ENCODE measurements around the gene HIF1AN. TPM values are rescaled to one million over a fixed set of nuclear protein-coding genes. Genes with fewer than 3 reads are reported as not detected.

The HIF1AN gene
- total RNA-seq, 1 donor from 2014 or later = 53.4 TPM

DNA sequence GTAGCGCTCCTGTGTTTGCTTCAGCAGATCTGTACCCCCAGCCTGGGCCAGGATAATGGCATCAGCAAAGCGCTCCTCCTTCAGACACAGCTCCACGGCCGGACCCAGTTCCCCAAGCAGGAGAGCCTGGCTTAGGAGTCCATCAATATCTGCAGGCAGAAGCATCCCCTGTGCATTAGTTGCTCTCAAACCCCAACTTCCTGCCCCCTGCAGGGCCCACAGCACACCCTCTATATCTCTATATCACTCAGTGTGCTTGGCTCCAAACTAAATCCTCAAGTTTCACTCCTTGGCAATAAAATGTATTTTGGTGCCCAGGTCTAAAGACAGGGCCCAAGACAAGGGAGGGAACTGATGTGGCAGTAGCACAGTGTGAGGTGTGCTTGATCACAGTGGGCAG lies 37.7 kb upstream of the HIF1AN start:
- TF ChIP-seq, protein P1, sequence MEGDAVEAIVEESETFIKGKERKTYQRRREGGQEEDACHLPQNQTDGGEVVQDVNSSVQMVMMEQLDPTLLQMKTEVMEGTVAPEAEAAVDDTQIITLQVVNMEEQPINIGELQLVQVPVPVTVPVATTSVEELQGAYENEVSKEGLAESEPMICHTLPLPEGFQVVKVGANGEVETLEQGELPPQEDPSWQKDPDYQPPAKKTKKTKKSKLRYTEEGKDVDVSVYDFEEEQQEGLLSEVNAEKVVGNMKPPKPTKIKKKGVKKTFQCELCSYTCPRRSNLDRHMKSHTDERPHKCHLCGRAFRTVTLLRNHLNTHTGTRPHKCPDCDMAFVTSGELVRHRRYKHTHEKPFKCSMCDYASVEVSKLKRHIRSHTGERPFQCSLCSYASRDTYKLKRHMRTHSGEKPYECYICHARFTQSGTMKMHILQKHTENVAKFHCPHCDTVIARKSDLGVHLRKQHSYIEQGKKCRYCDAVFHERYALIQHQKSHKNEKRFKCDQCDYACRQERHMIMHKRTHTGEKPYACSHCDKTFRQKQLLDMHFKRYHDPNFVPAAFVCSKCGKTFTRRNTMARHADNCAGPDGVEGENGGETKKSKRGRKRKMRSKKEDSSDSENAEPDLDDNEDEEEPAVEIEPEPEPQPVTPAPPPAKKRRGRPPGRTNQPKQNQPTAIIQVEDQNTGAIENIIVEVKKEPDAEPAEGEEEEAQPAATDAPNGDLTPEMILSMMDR (IDR thresholded peaks at IDR 0.05; ENCODE audit: borderline replicate concordance) = no peak
- intact Hi-C loops (cut with micrococcal nuclease) = no loop called here
- Histone ChIP-seq H3K9me3 (replicated peaks) (no peaks in the 10 kb centered on the region), H3K27ac (replicated peaks) (no peak overlapping the region), H3K36me3 (peaks cover 95% of the 10 kb centered on the region), H3K4me3 (no peak overlapping the region), H3K27me3 (ENCODE audit: low read depth) (no peaks in the 10 kb centered on the region), H3K4me1 (no peaks in the 10 kb centered on the region)
- DNase-seq = no peak

DNA sequence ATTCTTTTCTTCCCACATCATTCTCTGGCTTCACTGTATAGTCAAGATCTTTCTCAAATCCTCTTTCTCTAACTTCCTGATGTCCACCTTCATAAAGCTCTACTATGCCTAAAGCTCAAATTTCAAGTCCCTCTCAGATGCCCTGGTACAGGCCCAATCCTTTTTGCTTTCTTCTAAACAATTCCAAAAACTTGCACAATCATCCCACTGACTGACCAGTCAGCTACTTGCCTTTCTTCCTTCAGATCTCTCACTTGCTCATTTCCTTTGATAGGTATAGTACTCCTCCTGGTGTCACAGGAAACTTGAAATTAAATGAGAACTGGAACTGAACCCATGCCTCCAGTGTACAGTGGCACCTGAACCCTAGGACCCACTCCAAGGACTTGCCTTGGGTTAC lies 34.3 kb upstream of the HIF1AN start:
- Histone ChIP-seq H3K27me3 (ENCODE audit: low read depth) (no peaks in the 10 kb centered on the region), H3K9me3 (replicated peaks) (no peaks in the 10 kb centered on the region), H3K4me1 (no peaks in the 10 kb centered on the region), H3K36me3 (peaks cover 94% of the 10 kb centered on the region), H3K4me3 (no peak overlapping the region), H3K27ac (replicated peaks) (no peak overlapping the region)
- TF ChIP-seq, protein P1 (IDR thresholded peaks at IDR 0.05; ENCODE audit: borderline replicate concordance) = no peak
- DNase-seq = no peak
- intact Hi-C loops (cut with micrococcal nuclease) = no loop called here

DNA sequence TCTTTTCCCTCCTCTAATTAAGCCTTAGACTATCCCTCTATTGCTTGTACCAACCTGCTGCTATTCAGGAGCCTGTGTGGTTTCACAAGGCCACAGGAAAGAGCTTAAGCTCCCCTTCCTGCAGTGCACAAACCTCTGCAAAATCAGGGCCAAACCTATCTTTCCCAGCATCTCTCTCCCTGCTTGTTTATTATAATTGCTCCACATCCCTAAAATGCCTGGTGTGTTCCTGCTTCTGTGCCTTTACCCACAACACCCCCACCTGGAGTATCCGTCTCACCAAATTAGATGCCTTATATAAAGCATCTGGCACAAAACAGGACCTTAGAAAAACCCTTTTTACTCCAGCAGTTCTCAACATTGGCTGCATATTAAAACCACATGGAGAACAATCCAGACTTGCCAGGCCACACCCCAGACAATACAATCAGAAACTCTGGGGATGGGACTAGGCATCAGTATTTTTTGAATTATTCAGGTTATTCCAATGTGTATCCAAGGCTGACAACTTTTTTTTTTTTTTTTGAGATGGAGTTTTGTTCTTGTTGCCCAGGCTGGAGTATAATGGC lies 32.7 kb upstream of the HIF1AN start:
- Histone ChIP-seq H3K4me1 (no peaks in the 10 kb centered on the region), H3K27ac (replicated peaks) (no peak overlapping the region), H3K36me3 (peaks cover 94% of the 10 kb centered on the region), H3K9me3 (replicated peaks) (no peaks in the 10 kb centered on the region), H3K27me3 (ENCODE audit: low read depth) (no peaks in the 10 kb centered on the region), H3K4me3 (no peak overlapping the region)
- intact Hi-C loops (cut with micrococcal nuclease) = no loop called here
- TF ChIP-seq, protein P1 (IDR thresholded peaks at IDR 0.05; ENCODE audit: borderline replicate concordance) = no peak
- no peak for DNase-seq

DNA sequence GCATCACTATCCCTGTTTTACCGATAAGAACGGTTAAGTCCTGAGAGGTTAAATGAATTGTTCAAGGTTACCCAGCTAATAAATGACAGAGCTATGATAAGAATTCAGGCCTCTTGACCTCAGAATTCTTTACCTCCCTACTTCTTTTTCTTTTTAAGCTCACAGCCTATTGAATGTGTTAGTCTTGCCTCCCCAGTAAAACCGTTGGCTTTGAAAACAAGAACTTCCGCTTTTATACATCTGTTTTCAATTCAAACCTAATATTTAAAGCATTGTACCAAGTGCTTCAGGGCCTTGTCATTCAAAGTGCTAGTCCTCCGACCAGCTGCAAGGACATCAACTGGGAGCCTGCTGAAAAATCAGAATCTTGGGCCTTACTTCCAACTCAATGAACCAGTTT lies 31.6 kb upstream of the HIF1AN start:
- no peak for DNase-seq
- intact Hi-C loops (cut with micrococcal nuclease) = no loop called here
- H3K27ac ChIP-seq (replicated peaks) = no peak overlapping the region
- no peaks in the 10 kb centered on the region for H3K27me3 ChIP-seq (ENCODE audit: low read depth)
- no peaks in the 10 kb centered on the region for H3K4me1 ChIP-seq
- no peaks in the 10 kb centered on the region for H3K9me3 ChIP-seq (replicated peaks)
- TF ChIP-seq, protein P1 (IDR thresholded peaks at IDR 0.05; ENCODE audit: borderline replicate concordance) = no peak
- peaks cover 94% of the 10 kb centered on the region for H3K36me3 ChIP-seq
- H3K4me3 ChIP-seq = no peak overlapping the region

DNA sequence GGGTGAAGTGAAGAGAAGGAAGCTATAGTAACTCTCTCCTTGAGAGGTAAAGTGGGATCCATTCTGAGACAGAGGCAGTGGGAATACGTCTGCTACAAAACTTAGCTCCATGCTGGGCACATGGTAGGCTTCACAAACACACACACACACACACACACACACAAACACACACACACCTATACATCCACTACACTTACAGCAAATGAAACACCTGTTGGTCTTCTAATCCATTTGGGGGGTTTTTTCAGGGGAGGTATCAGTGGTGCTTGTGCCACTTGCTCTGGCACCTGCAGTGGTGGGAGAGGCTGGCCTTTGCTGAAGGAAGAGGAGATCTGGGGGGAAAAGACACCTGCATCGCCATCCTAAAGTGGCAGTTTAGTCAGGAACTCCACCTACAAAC lies 30.6 kb upstream of the HIF1AN start:
- no peak for DNase-seq
- TF ChIP-seq, protein P1 (IDR thresholded peaks at IDR 0.05; ENCODE audit: borderline replicate concordance) = no peak
- Histone ChIP-seq H3K27me3 (ENCODE audit: low read depth) (no peaks in the 10 kb centered on the region), H3K36me3 (peaks cover 90% of the 10 kb centered on the region), H3K27ac (replicated peaks) (no peak overlapping the region), H3K9me3 (replicated peaks) (no peaks in the 10 kb centered on the region), H3K4me1 (no peaks in the 10 kb centered on the region), H3K4me3 (no peak overlapping the region)
- intact Hi-C loops (cut with micrococcal nuclease) = no loop called here
